ENCODE measurements around the gene LAPTM4A.

- TF ChIP-seq CTCF (IDR thresholded peaks at IDR 0.05) (peak; percentile 47 to 91 (median 80)), POLR2AphosphoS5 (IDR thresholded peaks at IDR 0.05; ENCODE audit: insufficient read depth in 1 of 2, low read depth in 1 of 2) (no peak), POLR2A (IDR thresholded peaks at IDR 0.05) (no peak)
Observed at GRCh38 chr2:20097889-20098714, 46.7 kb upstream of the LAPTM4A start.

Measured in vagina (tissue), 2 donors.